Measurements from ENCODE around the gene PECR. TPM values are rescaled to one million over a fixed set of nuclear protein-coding genes. Genes with fewer than 3 reads are reported as not detected.

The PECR gene
- total RNA-seq, 1 experiment from 2014 or later: 15.3 TPM

- H3K23ac ChIP-seq (ENCODE audit: insufficient read length, low read depth, low read length): no peak overlapping the region
- Mint-ChIP-seq H3K36me3 (ENCODE audit: insufficient read depth in 1 of 3, low read depth in 3 of 3) (no peaks in the 10 kb centered on the region; a peak in 2 of 7 replicates), H3K9me3 (no peaks in the 10 kb centered on the region), H3K27ac (no peak overlapping the region), H3K4me3 (no peak overlapping the region), H3K27me3 (ENCODE audit: low read depth) (no peaks in the 10 kb centered on the region), H3K4me1 (0 out of 4 replicates have a peak, but pooled peaks cover 0 to 2% of the 10 kb centered on the region in 2 experiments)
- H3K27ac ChIP-seq (ENCODE audit: insufficient read length, low read depth, low read length): no peak overlapping the region
- H4K5ac ChIP-seq (ENCODE audit: insufficient read length, low read depth, low read length): no peak overlapping the region
- H3K27me3 ChIP-seq (ENCODE audit: insufficient read depth, low read length): no peaks in the 10 kb centered on the region
- H2BK5ac ChIP-seq (ENCODE audit: insufficient read length, low read length): no peak overlapping the region
- no peak overlapping the region for H3K4ac ChIP-seq (ENCODE audit: low read depth, low read length)
- H2AK5ac ChIP-seq (ENCODE audit: insufficient read length, low read length): no peak overlapping the region
- no peak for DNase-seq
- H3K14ac ChIP-seq (ENCODE audit: insufficient read depth, low read length): no peak overlapping the region
- no peak overlapping the region for H2BK12ac ChIP-seq (ENCODE audit: insufficient read length, low read depth, low read length)
- no peak overlapping the region for H3K18ac ChIP-seq (ENCODE audit: insufficient read length, low read depth, low read length)
- no peak overlapping the region for H4K8ac ChIP-seq (replicated peaks; ENCODE audit: insufficient read length, low read depth, low read length)
- no peak overlapping the region for H3T11ph ChIP-seq (ENCODE audit: low read length)
- no peaks in the 10 kb centered on the region for H3K9me3 ChIP-seq (ENCODE audit: control insufficient read depth, low read depth, low read length)
- H2AFZ ChIP-seq (ENCODE audit: low read length): no peak overlapping the region
- TF ChIP-seq, protein P1, sequence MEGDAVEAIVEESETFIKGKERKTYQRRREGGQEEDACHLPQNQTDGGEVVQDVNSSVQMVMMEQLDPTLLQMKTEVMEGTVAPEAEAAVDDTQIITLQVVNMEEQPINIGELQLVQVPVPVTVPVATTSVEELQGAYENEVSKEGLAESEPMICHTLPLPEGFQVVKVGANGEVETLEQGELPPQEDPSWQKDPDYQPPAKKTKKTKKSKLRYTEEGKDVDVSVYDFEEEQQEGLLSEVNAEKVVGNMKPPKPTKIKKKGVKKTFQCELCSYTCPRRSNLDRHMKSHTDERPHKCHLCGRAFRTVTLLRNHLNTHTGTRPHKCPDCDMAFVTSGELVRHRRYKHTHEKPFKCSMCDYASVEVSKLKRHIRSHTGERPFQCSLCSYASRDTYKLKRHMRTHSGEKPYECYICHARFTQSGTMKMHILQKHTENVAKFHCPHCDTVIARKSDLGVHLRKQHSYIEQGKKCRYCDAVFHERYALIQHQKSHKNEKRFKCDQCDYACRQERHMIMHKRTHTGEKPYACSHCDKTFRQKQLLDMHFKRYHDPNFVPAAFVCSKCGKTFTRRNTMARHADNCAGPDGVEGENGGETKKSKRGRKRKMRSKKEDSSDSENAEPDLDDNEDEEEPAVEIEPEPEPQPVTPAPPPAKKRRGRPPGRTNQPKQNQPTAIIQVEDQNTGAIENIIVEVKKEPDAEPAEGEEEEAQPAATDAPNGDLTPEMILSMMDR (conservative IDR thresholded peaks at IDR 0.05): no peak
- no peaks in the 10 kb centered on the region for H3K23me2 ChIP-seq (ENCODE audit: insufficient read length, low read depth, low read length, poor library complexity, severe bottlenecking)
- H4K20me1 ChIP-seq (ENCODE audit: control insufficient read depth, insufficient read depth, insufficient read length): no peaks in the 10 kb centered on the region
- no peak overlapping the region for H2BK15ac ChIP-seq (ENCODE audit: low read depth, low read length)
- no peaks in the 10 kb centered on the region for H3K79me2 ChIP-seq (ENCODE audit: insufficient read depth, low read length)
- no peak overlapping the region for H3K4me2 ChIP-seq (ENCODE audit: insufficient read depth, insufficient read length, low read length)
- H3K9ac ChIP-seq (ENCODE audit: extremely low read depth, insufficient read length, low read length): no peak overlapping the region
- no peak overlapping the region for H4K91ac ChIP-seq (ENCODE audit: insufficient read length, low read depth, low read length)
- no peak overlapping the region for H3K56ac ChIP-seq (ENCODE audit: insufficient read length, low read depth, low read length)
- H3K4me1 ChIP-seq (ENCODE audit: insufficient read depth, low read length): no peaks in the 10 kb centered on the region
- 100% methylated on average over 1 of the region's 7 CpGs for WGBS (ENCODE audit: extremely low coverage, insufficient read length, low lambda C conversion rate)
- H3K79me1 ChIP-seq (ENCODE audit: insufficient read depth, low read depth, low read length, poor library complexity, severe bottlenecking): no peaks in the 10 kb centered on the region
- no peak overlapping the region for H2BK20ac ChIP-seq (ENCODE audit: low read depth, low read length, poor library complexity, severe bottlenecking)
- no peak overlapping the region for H2BK120ac ChIP-seq (ENCODE audit: low read depth, low read length, poor library complexity, severe bottlenecking)
Observed at GRCh38 chr2:216021768-216022565, 59.6 kb downstream of the PECR start.

All from H9 (cell line).